Fibroblast of the aortic adventitia (primary cell): ENCODE data around the gene NSL1. TPM values are rescaled to one million over a fixed set of nuclear protein-coding genes. Genes with fewer than 3 reads are reported as not detected.
"Not testable (repeated sequence)": the region's sequence is repeated elsewhere in the genome, so short reads cannot be mapped to it uniquely, and the experiment has no call there.

Experiments
- DNase-seq: peaks from one replicate; pipeline ENCODE4 v3.0.0-alpha.2; 2010; ENCODE audit warnings: low read depth
- H3K4me3 ChIP-seq: 2 replicates; pipeline ENCODE4 v1.5.1; 2011; ENCODE audit warnings: low read depth, mild to moderate bottlenecking, control low read depth, low read length, moderate library complexity
- CTCF ChIP-seq: IDR thresholded peaks from 2 replicates; pipeline ENCODE4 v1.5.1; 2011; ENCODE audit warnings: mild to moderate bottlenecking, low read length, control low read depth, inconsistent platforms; ENCODE audit not compliant: insufficient read depth
- total RNA-seq: library from RNA; depleted of rRNA; stranded (reverse); fragments of >200 nt; gene quantifications from 2 replicates; pipeline ENCODE4 v1.2.3, GENCODE V29; 2012; ENCODE audit warnings: low replicate concordance

The NSL1 gene
- total RNA-seq: 15.9 and 41.1 TPM in 2 replicates

GRCh38 chr1:212791676-212792395 is at the start of gene NSL1, which contains the start of gene TATDN3:
Gene NSL1, minus strand, starts transcription at chr1:212791777. Its CDS starts 14 bp downstream, at chr1:212791763.
Gene TATDN3, plus strand, starts transcription at chr1:212791894. Its CDS starts 28 bp downstream, at chr1:212791922.
- TF ChIP-seq CTCF: no peak
- peak; percentile 96 for DNase-seq
- H3K4me3 ChIP-seq: peak within 1 kb of the TSS; percentile 96

GRCh38 chr1:212838145-212838544 is 46.6 kb upstream of the NSL1 start:
- no peak for TF ChIP-seq CTCF
- H3K4me3 ChIP-seq: no peak overlapping the region
- no peak for DNase-seq

GRCh38 chr1:212833211-212834207 is 41.9 kb upstream of the NSL1 start:
- DNase-seq, H3K4me3 ChIP-seq: not testable (repeated sequence)

- no peak overlapping the region for H3K4me3 ChIP-seq
- DNase-seq: no peak
- no peak for TF ChIP-seq CTCF
These were observed 36.8 kb upstream of the NSL1 start for GRCh38 chr1:212828395-212828794.

- no peak for TF ChIP-seq CTCF
- no peak for DNase-seq
- H3K4me3 ChIP-seq: no peak overlapping the region
These were observed 36.3 kb upstream of the NSL1 start for GRCh38 chr1:212827831-212828278.

- TF ChIP-seq CTCF: no peak
- no peak for DNase-seq
- no peak overlapping the region for H3K4me3 ChIP-seq
These were observed 35.7 kb upstream of the NSL1 start for GRCh38 chr1:212827171-212827776.
